Fibroblast of lung (primary cell): ENCODE data around the gene MALAT1. TPM values are rescaled to one million over a fixed set of nuclear protein-coding genes. Genes with fewer than 3 reads are reported as not detected.

Experiments used
- DNase-seq, 2 donors: peaks; one replicate each; pipeline versions ENCODE4 v3.0.0 to v3.0.0-alpha.2; 2010; ENCODE audit warnings: low read depth in 2 of 2
- H2AFZ ChIP-seq: 2 replicates; pipeline ENCODE4 v1.5.1; 2012; ENCODE audit warnings: low read length, control low read depth, inconsistent platforms
- H3K27ac ChIP-seq: 2 replicates; pipeline ENCODE4 v1.5.1; 2011; ENCODE audit warnings: low read length, control low read depth; ENCODE audit not compliant: insufficient read depth
- H3K27me3 ChIP-seq: 2 replicates; pipeline ENCODE4 v1.5.1; 2011; ENCODE audit warnings: mild to moderate bottlenecking, low read length; ENCODE audit not compliant: control insufficient read depth, insufficient read depth
- H3K36me3 ChIP-seq: 2 replicates; pipeline ENCODE4 v1.5.1; 2011; ENCODE audit warnings: low read length; ENCODE audit not compliant: control insufficient read depth, insufficient read depth
- H3K4me1 ChIP-seq: 2 replicates; pipeline ENCODE4 v1.5.1; 2011; ENCODE audit warnings: low read length; ENCODE audit not compliant: control insufficient read depth, insufficient read depth; ENCODE audit errors: extremely low read depth
- H3K4me2 ChIP-seq: 2 replicates; pipeline ENCODE4 v1.5.1; 2011; ENCODE audit warnings: low read length, control low read depth; ENCODE audit not compliant: insufficient read depth; ENCODE audit errors: extremely low read depth
- H3K4me3 ChIP-seq, 4 experiments: fragments of 200-600 bp in 1 of 4; sonication (generic) in 1 of 4; replicated peaks in 1 of 4; 2 replicates each; pipeline ENCODE4 v1.5.1; 2011 to 2016; ENCODE audit warnings: low read length in 4 of 4, low read depth in 3 of 4, mild to moderate bottlenecking in 3 of 4, control low read depth in 2 of 4, inconsistent platforms in 1 of 4, mixed read lengths in 1 of 4; ENCODE audit not compliant: insufficient read depth in 1 of 4; ENCODE audit errors: control extremely low read depth in 1 of 4
- H3K79me2 ChIP-seq: 2 replicates; pipeline ENCODE4 v1.5.1; 2012; ENCODE audit warnings: mild to moderate bottlenecking, low read length, inconsistent platforms; ENCODE audit not compliant: control insufficient read depth, insufficient read depth
- H3K9ac ChIP-seq: 2 replicates; pipeline ENCODE4 v1.5.1; 2011; ENCODE audit warnings: mild to moderate bottlenecking, low read length, control low read depth; ENCODE audit not compliant: insufficient read depth
- H3K9me3 ChIP-seq: 2 replicates; pipeline ENCODE4 v1.5.1; 2012; ENCODE audit warnings: low read depth, low read length; ENCODE audit not compliant: control insufficient read depth, insufficient read depth
- H4K20me1 ChIP-seq: 2 replicates; pipeline ENCODE4 v1.5.1; 2011; ENCODE audit warnings: low read length; ENCODE audit not compliant: control insufficient read depth, insufficient read depth; ENCODE audit errors: extremely low read depth
- EZH2 ChIP-seq: IDR thresholded peaks from 2 replicates; pipeline ENCODE4 v1.5.1; 2012; ENCODE audit warnings: low read length, control low read depth, mild to moderate bottlenecking; ENCODE audit errors: missing control alignments
- polyA plus RNA-seq, 2 donors: library from polyadenylated mRNA; depleted of rRNA in 1 of 2; stranded (reverse) in 1 of 2; unstranded in 1 of 2; fragments of >200 nt; gene quantifications; 2 replicates each; pipeline ENCODE4 v1.2.1, GENCODE V29; 2011 to 2012; ENCODE audit warnings: missing spikeins in 1 of 2
- total RNA-seq: library from RNA; depleted of rRNA; stranded (reverse); fragments of >200 nt; gene quantifications from 2 replicates; pipeline ENCODE4 v1.2.1, GENCODE V29; 2014
- TF ChIP-seq, protein P1 (sequence below), 2 donors: IDR thresholded peaks in 1 of 2; conservative IDR thresholded peaks in 1 of 2; 1 replicate in 1 of 2; 2 replicates in 1 of 2; pipeline ENCODE4 v1.5.1; 2011 to 2012; ENCODE audit warnings: low read length in 2 of 2, control low read depth in 1 of 2, inconsistent platforms in 1 of 2, low read depth in 1 of 2, mild to moderate bottlenecking in 1 of 2

MALAT1 gene
- total and polyA plus RNA-seq, 2 donors (not counting 1 experiment from before 2014, with no cell fraction given), result 583 to 21,991 TPM

DNA sequence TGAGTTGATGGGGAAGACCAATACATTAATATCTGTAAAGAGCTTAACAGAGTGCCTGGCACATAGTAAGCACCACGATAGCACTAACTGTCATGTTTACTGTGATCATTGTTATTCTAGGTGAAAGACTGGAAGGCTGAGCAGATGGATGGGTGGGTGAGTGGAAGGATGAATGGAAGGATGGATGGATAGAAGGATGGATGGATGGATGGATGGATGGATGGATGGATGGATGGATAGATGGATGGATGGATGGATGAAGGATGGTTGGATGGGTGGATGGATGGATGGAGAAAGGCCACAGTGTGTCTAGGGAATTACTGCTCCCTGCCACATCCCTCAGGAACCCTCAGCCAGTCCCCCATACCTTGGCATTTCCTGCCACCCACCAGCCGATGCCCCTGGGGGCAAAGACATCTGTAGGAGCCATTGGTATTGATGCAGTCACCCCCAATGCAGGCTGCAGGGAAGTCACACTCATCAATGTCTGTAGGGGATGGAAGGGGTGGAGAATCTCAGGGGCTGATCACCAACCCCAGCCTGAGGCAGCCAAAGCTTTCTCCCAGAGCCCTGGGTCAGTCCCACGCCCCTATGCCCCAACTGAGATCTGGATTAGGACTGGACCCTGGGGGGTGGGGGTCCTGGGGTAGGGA is 44.0 kb downstream of the MALAT1 start:
- Histone ChIP-seq H2AFZ (no peak overlapping the region), H3K4me2 (no peak overlapping the region), H3K4me3 (no peak overlapping the region), H3K36me3 (peaks cover 33% of the 10 kb centered on the region), H3K27me3 (no peaks in the 10 kb centered on the region), H3K9me3 (no peaks in the 10 kb centered on the region), H3K4me1 (peaks cover 8% of the 10 kb centered on the region), H3K9ac (no peak overlapping the region), H3K27ac (no peak overlapping the region), H4K20me1 (no peaks in the 10 kb centered on the region), H3K79me2 (no peaks in the 10 kb centered on the region)
- TF ChIP-seq, protein P1, sequence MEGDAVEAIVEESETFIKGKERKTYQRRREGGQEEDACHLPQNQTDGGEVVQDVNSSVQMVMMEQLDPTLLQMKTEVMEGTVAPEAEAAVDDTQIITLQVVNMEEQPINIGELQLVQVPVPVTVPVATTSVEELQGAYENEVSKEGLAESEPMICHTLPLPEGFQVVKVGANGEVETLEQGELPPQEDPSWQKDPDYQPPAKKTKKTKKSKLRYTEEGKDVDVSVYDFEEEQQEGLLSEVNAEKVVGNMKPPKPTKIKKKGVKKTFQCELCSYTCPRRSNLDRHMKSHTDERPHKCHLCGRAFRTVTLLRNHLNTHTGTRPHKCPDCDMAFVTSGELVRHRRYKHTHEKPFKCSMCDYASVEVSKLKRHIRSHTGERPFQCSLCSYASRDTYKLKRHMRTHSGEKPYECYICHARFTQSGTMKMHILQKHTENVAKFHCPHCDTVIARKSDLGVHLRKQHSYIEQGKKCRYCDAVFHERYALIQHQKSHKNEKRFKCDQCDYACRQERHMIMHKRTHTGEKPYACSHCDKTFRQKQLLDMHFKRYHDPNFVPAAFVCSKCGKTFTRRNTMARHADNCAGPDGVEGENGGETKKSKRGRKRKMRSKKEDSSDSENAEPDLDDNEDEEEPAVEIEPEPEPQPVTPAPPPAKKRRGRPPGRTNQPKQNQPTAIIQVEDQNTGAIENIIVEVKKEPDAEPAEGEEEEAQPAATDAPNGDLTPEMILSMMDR (conservative IDR thresholded peaks at IDR 0.05 in 1 of 2, IDR thresholded peaks at IDR 0.05 in 1 of 2; ENCODE audit: low read depth in 1 of 2, low read length in 2 of 2), result no peak
- no peak for TF ChIP-seq EZH2
- DNase-seq, result no peak

DNA sequence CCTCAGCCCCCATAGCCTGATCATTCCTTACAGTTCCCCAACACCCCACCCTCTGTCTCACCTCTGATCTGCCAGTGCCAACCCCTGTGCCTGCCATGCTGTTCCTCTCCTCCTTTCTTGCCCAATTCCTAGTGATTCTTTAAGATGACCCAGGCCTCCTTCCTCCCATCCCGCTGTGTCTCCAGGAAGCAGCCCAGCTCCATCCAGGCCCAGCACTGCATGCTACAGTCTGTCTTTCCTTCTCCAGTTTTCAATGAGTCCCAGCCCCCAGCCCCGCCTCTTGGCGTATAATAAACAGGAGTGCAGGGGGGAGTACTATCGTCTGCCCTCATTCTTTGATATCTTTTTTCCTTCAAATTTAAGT is 47.0 kb downstream of the MALAT1 start:
- peaks cover 6% of the 10 kb centered on the region for H3K4me1 ChIP-seq
- H3K79me2 ChIP-seq, result no peaks in the 10 kb centered on the region
- H3K27me3 ChIP-seq, result no peaks in the 10 kb centered on the region
- H3K4me3 ChIP-seq, result no peak overlapping the region
- no peak overlapping the region for H3K4me2 ChIP-seq
- no peak overlapping the region for H2AFZ ChIP-seq
- DNase-seq, result no peak
- H3K36me3 ChIP-seq, result peaks cover 20% of the 10 kb centered on the region
- H4K20me1 ChIP-seq, result no peaks in the 10 kb centered on the region
- no peak overlapping the region for H3K27ac ChIP-seq
- H3K9ac ChIP-seq, result no peak overlapping the region
- no peak for TF ChIP-seq EZH2
- TF ChIP-seq, protein P1 (conservative IDR thresholded peaks at IDR 0.05 in 1 of 2, IDR thresholded peaks at IDR 0.05 in 1 of 2; ENCODE audit: low read depth in 1 of 2, low read length in 2 of 2), result no peak
- no peaks in the 10 kb centered on the region for H3K9me3 ChIP-seq

DNA sequence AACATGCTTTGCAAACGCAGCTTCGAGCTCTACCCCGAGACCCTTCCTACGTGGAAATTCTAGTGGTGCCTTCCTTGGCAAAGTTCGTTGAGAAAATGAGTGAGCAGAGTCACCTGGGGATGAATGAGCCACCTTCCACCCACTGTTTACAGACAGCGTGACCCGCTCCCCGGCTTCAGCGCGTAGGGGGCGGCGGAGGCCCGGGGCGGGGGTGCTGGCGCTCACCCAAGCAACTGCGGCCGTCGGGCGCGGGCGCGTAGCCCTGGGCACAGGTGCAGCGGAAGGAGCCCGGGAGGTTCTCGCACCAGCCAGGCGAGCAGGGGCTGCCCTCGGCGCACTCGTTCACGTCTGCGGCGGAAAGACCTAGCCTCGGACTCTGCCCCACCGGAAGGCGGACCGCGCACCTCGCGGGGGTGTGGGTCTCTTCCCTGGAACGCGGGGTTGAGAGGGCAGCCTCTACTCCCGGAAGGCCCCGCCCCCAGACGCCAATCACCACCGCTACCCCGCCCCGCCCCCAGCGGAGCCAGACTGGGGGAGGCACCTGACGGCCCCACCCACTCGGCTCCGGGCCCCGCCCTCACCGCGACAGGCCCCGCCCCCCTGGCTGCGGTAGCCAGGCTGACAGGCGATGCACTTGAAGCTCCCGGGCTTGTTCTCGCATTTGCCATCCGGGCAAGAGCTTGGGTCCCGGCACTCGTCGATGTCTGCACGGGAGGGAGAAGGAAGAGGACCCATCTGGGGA is 47.5 kb downstream of the MALAT1 start:
- Histone ChIP-seq H3K9me3 (no peaks in the 10 kb centered on the region), H3K36me3 (peaks cover 20% of the 10 kb centered on the region), H2AFZ (no peak overlapping the region), H3K27me3 (no peaks in the 10 kb centered on the region), H3K4me1 (peaks cover under 1% of the 10 kb centered on the region), H3K9ac (no peak overlapping the region), H3K27ac (no peak overlapping the region), H3K4me2 (no peak overlapping the region), H3K4me3 (no peak overlapping the region), H3K79me2 (no peaks in the 10 kb centered on the region), H4K20me1 (no peaks in the 10 kb centered on the region)
- DNase-seq, result no peak
- TF ChIP-seq EZH2, result no peak
- TF ChIP-seq, protein P1 (conservative IDR thresholded peaks at IDR 0.05 in 1 of 2, IDR thresholded peaks at IDR 0.05 in 1 of 2; ENCODE audit: low read depth in 1 of 2, low read length in 2 of 2), result no peak
